Activated CD4-positive, alpha-beta T cell treated with anti-CD3 and anti-CD28 coated beads, Interleukin-2, amount 50 U/mL, for 1 hour (primary cell): ENCODE data around the gene ZFAND3.
"Not testable (repeated sequence)": the region's sequence is repeated elsewhere in the genome, so short reads cannot be mapped to it uniquely, and the experiment has no call there.

ENCODE experiments used
- DNase-seq: peaks from one replicate; pipeline ENCODE4 v3.0.0-alpha.2; 2020

The ZFAND3 gene

GRCh38 chr6:38016824-38017223 is 197.3 kb downstream of the ZFAND3 start:
- DNase-seq, result no peak

DNA sequence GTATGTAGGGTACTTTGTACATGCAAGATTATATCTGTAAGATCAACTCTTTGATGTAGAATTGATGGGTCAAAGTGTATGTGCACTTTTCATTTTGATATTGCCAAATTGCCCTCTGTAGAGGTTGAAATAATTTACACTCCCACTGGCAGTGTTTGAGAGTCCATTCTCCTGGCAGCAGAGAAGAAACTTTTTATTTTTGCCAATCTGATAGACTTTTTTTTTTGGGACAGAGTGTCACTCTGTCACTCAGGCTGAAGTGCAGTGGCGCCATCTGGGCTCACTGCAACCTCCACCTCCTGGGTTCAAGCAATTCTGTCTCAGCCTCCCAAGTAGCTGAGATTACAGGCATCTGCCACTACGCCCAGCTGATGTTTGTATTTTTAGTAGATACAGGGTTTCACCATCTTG is 199.2 kb downstream of the ZFAND3 start:
- no peak for DNase-seq

DNA sequence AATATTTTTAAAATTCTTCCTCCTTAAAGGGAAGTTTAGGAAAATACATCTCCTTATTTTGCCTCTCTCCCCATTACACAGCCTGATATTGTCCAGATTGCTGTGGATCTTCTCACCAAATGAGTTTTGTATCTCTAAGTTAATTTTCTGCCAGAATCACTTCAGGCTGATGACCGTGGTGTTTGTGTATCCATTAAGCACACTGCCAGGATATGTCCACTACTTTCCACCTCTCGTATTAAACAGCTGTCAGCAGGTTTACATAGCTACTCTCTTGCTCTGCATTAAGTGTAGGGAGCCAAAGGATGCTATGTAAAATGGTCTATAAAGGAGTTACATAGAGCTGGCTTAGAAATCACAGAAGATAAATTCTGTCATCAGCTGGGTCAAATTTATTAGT is 201.1 kb downstream of the ZFAND3 start:
- DNase-seq, result no peak

- no peak for DNase-seq
Observed at GRCh38 chr6:38021029-38021428, 201.5 kb downstream of the ZFAND3 start.

GRCh38 chr6:38021571-38021970 is 202.0 kb downstream of the ZFAND3 start:
- no peak for DNase-seq

GRCh38 chr6:38022688-38023087 is 203.2 kb downstream of the ZFAND3 start:
- no peak for DNase-seq

- no peak for DNase-seq
Observed at GRCh38 chr6:38024908-38025307, 205.4 kb downstream of the ZFAND3 start.

DNA sequence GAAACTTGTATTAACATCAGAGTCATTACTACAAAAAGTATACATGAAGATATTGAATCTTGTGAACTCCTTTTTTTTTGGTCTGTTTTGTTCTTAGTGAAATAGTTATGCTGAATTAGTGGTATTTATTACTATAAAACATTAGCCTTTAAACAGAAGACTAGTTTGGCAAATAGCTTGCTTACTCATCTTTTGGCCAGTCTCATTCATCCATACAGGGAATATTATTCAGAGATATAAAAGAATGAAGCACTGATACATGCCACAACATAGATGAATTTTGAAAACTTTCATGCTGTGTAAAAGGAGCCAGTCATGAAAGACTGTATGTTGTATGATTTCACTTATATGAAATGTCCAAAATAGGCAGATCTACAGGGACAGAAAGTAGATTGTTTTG is 205.9 kb downstream of the ZFAND3 start:
- no peak for DNase-seq

DNA sequence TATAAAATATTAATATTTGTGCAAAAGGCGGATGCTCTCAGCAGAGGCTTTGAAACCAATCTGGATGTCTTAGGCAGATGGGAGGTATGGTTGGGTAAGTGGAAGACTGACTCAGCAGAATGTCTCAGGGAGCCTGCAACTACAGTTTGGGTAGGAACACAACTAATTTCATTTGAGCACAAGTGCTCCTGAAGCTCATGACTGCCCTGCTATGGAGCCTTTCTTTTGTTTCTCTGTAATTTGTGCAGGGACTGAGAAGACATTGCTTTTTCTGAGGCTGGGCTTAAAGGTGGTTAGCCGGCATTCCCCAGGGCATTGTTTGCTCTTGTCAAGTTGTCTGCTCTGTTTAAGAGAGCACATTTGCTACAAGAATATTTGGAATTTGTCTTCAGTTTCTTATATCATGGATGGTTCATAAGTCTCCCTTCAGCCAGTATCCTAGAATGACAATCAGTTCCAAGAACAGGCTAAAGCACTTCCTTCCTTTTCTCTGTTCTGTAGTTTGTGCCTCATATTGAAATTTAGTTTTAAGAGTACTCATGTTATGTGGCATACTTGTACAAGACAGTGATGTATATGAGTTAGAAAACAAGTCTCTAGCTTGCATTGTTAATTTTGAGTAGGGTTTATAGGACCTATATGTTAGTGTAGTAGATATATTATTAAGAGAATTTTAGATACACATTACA is 208.3 kb downstream of the ZFAND3 start:
- no peak for DNase-seq

GRCh38 chr6:38030380-38030779 is 210.9 kb downstream of the ZFAND3 start:
- DNase-seq, result no peak

DNA sequence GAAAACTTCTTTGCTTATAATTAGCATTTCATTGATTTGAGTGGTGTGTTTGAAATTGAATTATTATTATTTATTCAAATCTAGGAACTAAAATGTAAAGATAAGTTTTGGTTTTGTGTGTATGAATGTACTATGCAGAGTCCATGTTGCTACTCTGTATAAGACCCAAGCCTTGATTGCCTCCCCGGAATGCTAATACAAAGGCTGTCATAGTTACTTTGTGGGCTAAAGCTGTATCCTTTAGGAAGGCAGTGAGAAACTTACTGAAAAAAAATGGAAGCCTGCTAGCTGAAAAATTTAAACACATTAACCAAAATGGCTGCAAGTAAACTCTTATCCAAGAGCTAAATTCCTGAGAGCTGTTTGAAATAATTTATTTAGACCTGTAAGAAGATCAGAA is 213.3 kb downstream of the ZFAND3 start:
- no peak for DNase-seq

GRCh38 chr6:38033442-38033982 is 214.0 kb downstream of the ZFAND3 start:
- no peak for DNase-seq

DNA sequence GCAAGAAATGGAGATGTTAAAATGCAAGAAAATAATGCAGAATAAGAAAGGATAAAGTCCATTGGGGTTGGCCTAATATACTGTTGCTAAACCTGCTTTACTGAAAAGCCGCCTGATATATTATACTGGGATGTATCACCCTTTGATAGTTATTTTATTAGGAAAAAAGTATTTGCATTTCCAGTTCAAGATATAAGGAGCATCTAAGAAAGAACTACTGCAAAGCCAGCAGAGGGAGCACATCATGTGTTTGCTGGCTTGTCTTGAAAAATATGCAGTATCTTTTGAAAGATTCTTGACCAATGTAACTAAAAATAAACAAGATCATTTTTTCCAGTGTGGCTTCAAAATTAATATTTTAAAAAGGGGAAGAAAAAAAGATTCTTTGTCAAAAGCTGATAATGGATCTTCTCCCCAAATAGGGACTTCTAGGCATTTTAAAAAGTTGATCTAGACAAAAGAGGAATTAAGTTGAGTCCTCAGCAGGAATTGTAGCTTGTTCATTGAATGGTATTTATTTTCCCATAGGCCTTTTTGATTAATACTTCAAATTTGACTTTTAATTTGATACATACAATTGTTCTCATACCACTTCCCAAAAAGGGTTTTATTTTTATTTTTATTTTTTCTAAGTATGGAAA is 214.9 kb downstream of the ZFAND3 start:
- DNase-seq, result no peak

DNA sequence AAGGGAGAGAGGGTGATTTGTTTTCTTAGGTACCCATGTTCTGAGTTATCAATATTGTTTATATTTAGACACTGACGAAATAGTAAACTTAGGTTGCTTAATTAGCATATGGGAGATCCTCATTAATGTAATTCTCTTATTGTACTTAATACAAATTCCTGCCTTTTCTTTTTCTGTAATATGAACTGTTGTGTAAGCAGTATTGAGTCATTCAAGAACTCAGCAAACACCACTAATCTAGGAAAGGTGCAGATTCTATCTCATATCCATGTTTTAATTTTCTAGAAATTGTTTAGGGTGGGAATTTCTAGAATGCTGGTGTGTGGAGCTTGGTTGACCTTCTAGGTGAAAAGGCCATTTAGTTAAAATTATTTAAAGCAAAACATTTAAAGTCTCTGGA is 216.0 kb downstream of the ZFAND3 start:
- no peak for DNase-seq

GRCh38 chr6:38039502-38039901 is 220.0 kb downstream of the ZFAND3 start:
- DNase-seq, result no peak

- no peak for DNase-seq
Observed at GRCh38 chr6:38040254-38040653, 220.7 kb downstream of the ZFAND3 start.

DNA sequence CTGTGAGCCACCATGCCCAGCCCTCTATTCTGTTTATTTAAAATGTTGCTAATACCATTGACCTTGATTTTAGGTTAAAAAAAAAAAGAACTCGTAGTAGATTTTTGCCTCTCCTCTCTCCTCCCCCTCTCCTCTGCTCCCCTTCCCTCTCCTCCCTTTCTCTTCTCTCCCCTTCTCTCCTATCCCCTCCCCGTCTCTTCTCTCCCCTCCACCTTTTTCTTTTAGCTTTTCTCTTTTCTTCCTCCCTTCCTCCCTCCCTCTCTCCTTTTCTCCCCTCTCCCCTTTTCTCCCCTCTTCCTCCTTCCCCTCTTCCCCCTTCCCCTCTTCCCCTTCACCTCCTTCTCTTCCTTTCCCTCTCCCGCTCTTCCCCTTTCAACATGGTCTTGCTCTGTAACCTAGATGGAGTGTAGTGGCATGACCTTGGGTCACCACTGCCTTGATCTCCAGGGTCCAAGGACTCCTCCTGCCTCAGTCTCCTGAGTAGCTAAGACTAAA is 223.8 kb downstream of the ZFAND3 start:
- no peak for DNase-seq

- DNase-seq, result no peak
Observed at GRCh38 chr6:38045701-38046305, 226.3 kb downstream of the ZFAND3 start.

DNA sequence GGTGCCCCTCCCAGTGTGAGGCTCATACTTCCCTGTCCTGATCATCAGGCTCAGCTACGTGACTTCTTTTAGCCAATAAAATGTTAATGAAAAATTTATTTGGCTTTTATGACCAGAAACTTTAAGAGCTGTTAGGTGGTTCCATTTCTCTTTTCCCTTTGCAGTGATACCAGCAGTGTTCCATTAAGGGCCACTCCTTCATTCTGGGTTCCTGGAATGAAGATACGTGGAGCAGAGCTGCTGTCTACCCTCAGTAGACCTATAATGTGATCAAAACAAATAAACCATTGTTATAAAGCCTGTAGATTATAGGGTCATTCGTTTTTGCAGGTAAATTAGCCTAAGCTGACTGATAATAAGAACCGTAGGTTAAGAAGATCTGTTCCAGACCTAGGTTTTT is 228.0 kb downstream of the ZFAND3 start:
- no peak for DNase-seq

GRCh38 chr6:38049861-38050397 is 230.4 kb downstream of the ZFAND3 start:
- DNase-seq, result not testable (repeated sequence)

DNA sequence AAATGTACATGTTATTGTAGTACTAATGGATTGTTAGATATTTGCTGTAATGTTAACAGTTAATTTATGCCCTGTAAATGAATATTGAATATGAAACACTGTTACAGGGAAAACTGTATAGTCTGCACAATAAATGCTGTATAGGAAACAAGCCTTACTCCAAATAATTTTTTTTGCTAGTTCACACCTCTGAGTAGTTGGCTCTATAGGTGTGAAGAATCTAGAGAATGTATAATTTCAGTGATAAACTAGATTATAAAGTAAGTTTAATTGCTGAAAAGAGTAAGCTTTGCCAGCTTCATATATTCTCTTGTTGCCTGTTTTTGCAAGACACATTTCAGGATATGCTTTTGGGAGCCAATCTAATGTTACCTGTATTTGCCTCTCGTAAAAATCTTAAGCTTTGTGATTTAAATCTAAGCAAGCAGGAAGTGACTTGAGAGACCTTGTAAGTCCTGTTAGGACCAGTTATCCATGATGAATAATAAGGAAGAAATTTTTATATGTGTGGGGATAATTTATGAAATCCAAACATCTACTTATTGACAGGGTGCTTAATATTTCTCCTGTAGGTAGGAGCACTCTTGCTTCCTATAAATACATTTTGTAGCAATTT is 232.4 kb downstream of the ZFAND3 start:
- no peak for DNase-seq

DNA sequence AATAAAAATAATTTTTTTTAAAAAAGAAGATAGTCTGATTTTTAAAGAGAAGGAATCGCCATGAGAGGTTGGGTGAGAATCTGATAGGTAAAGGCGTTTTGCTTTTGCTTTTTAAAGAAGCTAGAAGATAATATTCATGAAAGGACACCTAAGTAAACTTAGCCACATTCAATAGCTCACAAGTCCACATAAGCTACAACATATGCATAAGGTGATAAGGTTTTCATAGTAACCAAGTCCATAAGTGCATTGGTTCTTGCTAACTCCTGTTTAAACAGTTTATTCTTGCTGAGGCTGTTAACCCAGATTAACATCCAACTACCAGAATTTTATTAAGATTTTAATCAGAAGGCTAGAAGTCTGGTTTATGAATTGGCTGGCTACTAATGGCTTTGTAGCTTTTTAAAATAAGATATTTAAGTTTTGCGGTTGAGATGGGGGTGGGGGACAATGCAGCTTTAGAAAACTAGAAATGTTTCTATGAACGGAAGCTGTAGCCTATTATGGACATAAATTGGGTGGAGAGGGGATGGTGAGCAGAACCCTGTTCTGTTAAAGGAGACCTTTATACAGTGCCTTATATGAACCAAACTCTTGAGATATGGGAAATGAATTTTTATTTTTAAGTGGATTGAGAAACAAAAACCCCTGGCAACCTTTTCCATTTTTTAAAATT is 235.1 kb downstream of the ZFAND3 start:
- DNase-seq, result no peak

DNA sequence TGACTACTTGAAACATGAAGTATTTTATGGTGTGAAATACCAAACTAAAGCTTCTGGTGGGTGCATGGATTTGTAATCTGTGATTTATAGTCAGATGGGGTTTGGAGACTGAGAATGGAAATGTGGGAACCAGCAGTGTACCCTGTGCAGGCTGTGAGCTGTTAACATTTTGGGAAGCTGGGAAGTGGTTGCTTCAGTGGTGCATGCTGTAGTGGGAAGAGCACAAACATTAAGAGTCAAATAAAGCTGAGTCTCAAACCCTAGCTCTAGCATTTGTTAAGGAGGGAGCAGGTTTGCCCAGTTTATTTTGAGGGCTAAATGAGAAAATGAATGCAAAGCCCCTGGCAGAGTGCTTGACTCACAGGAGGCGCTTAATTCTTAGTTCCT is 235.7 kb downstream of the ZFAND3 start:
- DNase-seq, result no peak
